Kidney epithelial cell (primary cell): ENCODE results near the gene AGMO. TPM values are rescaled to one million over a fixed set of nuclear protein-coding genes. Genes with fewer than 3 reads are reported as not detected.

Experiments used
- DNase-seq: peaks from one replicate; pipeline ENCODE4 v3.0.0-alpha.2; 2010; ENCODE audit warnings: low read depth
- H3K27me3 ChIP-seq: 2 replicates; pipeline ENCODE4 v1.6.0; 2011; ENCODE audit warnings: low read length; ENCODE audit not compliant: control insufficient read depth, insufficient read depth
- H3K36me3 ChIP-seq: 2 replicates; pipeline ENCODE4 v1.5.1; 2011; ENCODE audit warnings: low read length; ENCODE audit not compliant: control insufficient read depth, insufficient read depth
- H3K4me3 ChIP-seq: 2 replicates; pipeline ENCODE4 v1.5.1; 2011; ENCODE audit warnings: low read depth, mild to moderate bottlenecking, control low read depth, low read length
- total RNA-seq: library from RNA; depleted of rRNA; stranded (reverse); fragments of >200 nt; gene quantifications from 2 replicates; pipeline ENCODE4 v1.2.3, GENCODE V29; 2015
- TF ChIP-seq, protein P1 (sequence below): IDR thresholded peaks from 2 replicates; pipeline ENCODE4 v1.5.1; 2011; ENCODE audit warnings: mild to moderate bottlenecking, moderate library complexity, low read length, control low read depth, inconsistent platforms; ENCODE audit not compliant: insufficient read depth, poor library complexity, severe bottlenecking

The AGMO gene
- total RNA-seq, 1 donor from 2014 or later, result 0.04 TPM

DNA sequence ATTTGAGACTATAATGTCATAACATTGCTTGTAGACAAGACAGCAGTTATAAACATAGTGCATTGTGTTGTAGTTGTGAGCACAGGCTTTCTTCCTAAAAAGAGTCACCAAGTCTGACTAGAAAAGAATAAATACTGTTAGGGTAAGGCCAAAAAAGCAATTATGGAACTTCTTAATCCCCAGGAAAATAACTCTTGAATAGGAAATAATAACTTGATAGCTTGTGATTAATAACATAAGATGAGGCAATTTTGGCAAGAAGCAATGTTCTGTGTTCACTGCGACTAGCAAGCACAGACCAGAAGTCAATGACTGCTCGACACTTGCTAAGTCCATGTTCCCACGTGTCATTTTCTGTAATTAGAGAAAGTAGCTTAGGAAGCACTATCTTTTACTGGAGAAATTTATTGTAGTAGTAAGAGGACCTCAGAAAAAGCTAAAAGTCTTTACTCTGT is 97.1 kb downstream of the AGMO start:
- Histone ChIP-seq H3K36me3 (no peaks in the 10 kb centered on the region), H3K4me3 (no peak overlapping the region), H3K27me3 (no peaks in the 10 kb centered on the region)
- no peak for DNase-seq
- TF ChIP-seq, protein P1, sequence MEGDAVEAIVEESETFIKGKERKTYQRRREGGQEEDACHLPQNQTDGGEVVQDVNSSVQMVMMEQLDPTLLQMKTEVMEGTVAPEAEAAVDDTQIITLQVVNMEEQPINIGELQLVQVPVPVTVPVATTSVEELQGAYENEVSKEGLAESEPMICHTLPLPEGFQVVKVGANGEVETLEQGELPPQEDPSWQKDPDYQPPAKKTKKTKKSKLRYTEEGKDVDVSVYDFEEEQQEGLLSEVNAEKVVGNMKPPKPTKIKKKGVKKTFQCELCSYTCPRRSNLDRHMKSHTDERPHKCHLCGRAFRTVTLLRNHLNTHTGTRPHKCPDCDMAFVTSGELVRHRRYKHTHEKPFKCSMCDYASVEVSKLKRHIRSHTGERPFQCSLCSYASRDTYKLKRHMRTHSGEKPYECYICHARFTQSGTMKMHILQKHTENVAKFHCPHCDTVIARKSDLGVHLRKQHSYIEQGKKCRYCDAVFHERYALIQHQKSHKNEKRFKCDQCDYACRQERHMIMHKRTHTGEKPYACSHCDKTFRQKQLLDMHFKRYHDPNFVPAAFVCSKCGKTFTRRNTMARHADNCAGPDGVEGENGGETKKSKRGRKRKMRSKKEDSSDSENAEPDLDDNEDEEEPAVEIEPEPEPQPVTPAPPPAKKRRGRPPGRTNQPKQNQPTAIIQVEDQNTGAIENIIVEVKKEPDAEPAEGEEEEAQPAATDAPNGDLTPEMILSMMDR, result no peak

DNA sequence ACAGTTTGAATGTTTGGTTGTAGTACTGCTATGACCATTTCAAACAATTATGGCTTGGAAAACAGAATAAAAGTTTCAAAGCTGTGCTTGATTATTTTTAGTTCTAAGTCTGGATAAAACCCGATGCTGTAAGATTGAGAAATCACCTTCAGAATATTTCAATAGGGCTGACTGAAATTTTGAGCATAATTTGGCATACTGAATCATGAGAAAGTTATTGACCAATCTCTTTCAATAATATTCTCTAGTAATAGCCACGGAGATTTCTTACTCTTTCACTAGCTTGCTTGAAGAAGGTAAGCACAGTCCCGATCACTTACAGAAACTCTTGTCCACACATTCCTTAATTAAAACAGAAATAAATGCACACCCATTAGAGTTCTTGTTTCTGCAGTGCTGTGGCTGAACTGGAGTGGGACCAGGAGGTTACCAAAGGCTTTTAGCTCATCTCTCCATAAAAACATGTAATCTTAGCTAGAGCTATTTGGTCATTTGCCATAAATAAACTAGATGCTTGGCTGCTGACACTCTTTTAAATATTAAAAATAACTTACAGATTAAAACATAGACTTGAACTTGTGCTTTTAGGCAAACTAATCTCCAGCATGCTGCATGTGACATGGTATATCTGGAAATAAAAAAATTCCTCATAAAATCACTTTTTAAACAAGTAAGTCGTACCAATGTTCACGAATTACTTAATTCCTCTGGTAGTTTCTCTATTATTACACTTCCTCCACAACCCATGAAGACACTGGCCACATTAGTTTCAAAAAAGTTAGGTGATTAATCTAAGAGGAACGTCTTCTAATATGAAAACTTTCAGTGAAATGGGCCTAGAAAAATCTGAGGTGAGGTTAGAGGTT is 97.8 kb downstream of the AGMO start:
- Histone ChIP-seq H3K27me3 (no peaks in the 10 kb centered on the region), H3K36me3 (no peaks in the 10 kb centered on the region), H3K4me3 (no peak overlapping the region)
- DNase-seq, result no peak
- TF ChIP-seq, protein P1, result no peak

DNA sequence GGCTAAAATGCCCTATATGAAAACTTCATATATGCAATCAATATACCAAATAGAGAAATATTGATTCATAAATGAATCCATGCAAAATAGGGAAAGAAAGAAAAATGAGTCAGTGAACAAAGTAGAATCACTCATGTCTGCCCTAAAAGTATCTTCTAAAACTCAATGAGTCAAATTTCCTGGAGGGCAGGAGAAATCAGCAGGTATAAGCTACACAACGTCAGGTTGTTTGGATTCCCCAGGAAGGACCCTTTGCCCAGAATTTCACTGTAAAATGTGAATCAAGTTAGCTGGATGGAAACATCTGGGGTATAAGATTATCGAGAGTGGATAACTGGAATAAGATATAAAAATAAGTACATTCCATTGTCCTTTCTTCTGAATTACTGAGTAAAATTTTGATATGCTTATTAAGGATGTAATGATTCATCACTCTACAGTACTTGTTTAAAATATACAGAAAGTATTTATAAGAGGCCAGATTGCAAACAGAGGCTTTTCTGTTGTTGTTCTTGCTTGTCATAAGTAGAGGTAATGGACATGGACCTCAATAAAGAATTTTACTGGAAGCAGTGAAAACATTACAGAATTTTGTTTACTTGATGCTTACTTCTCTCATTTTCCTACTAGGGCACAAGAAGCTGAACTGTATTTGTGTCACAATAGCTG is 99.0 kb downstream of the AGMO start:
- H3K27me3 ChIP-seq, result no peaks in the 10 kb centered on the region
- DNase-seq, result no peak
- no peak overlapping the region for H3K4me3 ChIP-seq
- TF ChIP-seq, protein P1, result no peak
- no peaks in the 10 kb centered on the region for H3K36me3 ChIP-seq

DNA sequence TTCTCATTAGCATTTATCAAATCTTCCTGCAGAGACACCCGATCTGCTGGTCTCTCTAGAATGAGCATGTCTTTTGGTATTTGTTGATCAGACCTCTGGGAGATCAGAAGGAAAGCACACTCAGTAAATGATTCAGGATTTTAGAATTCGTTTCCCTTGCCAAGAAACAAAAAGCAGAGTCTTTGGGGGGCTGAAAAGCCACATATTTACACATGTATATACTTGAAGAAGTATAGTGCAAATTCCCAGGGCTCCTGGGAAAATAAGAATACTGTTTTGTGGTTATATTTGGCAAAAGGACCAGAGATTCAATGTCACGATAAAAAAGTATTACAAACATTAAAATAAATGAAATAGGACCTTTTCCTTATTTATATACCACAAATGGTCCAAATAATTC is 100.2 kb downstream of the AGMO start:
- Histone ChIP-seq H3K27me3 (no peaks in the 10 kb centered on the region), H3K36me3 (no peaks in the 10 kb centered on the region), H3K4me3 (no peak overlapping the region)
- TF ChIP-seq, protein P1, result no peak
- DNase-seq, result peak; percentile 18

DNA sequence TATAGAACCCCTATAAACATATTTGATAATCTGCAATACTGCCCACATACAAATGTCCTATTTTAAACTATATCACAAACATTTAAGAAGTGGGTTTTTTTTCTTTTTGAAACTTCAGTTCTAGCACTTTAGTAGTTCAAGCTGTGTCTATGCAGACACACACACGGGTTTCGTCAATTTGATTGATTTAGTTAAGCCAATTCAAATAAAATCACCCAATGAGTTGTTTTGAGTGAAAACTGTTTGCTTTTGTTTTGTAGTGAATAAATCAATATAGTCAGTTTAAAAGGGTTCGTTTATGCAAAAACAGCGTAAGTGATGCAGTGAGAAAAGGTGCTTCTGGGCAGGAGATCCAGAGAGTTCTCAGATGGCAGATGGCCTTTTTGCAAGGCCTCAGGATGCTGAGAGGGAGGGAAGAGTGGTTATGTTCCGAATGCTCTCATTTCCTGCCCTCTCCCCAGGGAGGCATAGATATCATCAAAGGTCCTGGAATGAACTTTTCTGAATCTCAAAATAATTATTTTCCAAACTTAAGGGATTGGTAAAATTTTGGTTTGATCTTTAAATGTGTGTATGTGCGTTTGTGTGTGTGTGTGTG is 102.7 kb downstream of the AGMO start:
- H3K36me3 ChIP-seq, result no peaks in the 10 kb centered on the region
- DNase-seq, result no peak
- TF ChIP-seq, protein P1, result no peak
- H3K4me3 ChIP-seq, result no peak overlapping the region
- H3K27me3 ChIP-seq, result no peaks in the 10 kb centered on the region
